ENCODE results near the gene SEMA7A.
"Not testable (repeated sequence)": the region's sequence is repeated elsewhere in the genome, so short reads cannot be mapped to it uniquely, and the experiment has no call there.

Gene SEMA7A

DNA sequence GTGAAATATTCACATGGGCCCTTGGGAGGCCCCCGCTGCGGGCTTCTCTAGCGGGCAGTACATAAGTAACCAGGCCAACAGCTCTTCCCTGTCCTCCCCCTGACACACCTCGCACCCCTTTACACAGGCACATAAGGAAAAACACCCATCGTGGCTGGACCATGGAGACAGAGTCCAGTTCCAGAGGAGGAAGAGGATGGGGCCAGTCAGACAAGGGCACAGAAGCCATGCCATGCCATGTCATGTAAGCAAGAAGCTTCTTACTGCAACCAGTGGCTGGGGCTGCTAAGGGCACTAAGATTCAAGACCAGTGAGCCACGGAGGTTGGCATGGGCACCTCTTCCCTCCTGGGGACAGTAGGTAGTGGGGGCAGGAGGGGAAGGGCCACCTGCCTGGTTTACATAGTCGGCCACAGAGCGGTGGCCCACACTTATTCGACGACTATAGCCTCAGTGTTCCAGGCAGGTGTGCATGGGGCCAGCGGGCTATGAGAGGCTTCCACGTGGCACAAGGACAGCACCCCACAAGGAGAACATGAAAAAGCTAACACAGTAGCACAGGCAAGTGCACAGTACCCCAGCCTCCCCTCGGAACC lies 60.6 kb downstream of the SEMA7A start:
- DNase-seq (ENCODE audit: low read depth), result no peak

- DNase-seq (ENCODE audit: low read depth), result no peak
Measured at GRCh38 chr15:74370471-74370870, 63.3 kb downstream of the SEMA7A start.

DNA sequence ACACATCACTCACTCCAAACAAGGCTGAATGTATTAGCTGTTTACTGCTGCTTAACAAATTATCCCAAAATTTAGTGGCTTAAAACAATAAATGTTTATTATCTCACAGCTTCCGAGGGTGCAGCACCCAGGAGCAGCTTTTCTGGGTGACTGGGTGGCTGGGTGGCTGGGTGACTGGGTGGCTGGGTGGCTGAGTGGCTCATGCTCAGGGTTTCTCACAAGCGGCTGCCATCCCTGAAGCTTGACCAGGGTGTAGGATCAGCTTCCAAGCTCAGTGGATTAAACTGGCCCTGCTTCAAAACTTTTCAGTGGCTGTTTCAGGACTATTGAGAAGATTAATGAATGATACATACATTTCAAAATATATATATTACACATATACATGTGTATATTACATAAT lies 64.0 kb downstream of the SEMA7A start:
- no peak for DNase-seq (ENCODE audit: low read depth)

DNA sequence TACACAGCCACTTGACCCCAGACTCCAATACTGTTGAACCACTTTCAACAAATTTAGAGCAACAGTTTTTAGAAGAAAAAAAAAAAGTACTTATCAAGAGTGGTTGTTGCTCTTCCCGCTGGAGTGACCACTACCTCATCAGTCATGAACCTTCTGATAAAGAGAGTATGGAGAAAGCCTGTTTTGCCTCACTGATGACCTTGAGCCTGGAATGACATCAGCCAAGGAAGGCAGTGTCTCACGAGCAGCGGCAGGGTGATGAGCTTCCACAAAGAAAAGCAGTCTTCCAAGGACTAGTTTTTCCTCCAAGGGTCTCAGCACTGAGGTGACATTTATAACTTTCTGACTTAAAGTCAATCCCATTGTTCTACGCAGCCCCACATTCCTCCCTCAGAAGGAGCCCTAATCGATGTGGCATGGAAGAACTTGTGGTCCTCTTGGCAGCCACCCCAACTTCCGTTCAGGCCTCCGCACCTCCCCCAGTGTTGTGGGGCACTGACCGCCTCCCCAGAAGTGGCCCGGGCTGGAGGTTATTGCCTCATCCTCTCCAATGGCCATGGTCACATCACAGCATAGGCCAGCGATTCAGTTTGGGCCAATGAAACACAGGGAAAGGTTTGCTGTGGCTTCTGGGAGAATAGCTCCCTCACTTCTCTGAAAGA lies 64.5 kb downstream of the SEMA7A start:
- no peak for DNase-seq (ENCODE audit: low read depth)

DNA sequence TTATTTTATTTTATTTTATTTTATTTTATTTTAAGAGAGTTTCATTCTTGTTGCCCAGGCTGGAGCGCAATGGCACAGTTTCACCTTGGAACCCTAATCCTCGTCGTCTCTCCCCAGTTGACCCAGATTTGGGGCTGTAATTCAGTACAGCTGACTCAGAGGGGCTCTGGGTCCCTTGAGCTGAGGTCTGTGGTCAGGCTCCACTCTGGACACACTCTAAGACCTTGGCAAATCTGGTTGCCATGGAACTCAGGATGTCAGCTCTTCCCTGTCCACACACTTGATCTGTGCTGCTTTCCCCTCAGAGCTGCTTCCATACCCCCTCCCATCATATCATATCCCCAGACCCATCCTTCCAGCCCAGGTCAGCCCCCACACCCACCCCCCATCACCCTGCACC lies 65.6 kb downstream of the SEMA7A start:
- DNase-seq (ENCODE audit: low read depth), result no peak

GRCh38 chr15:74367296-74367854 lies 66.4 kb downstream of the SEMA7A start, which contains the start of gene CYP11A1:
Gene CYP11A1 (minus strand): TSS chr15:74367646. CDS start chr15:74367585, 61 bp downstream.
- DNase-seq (ENCODE audit: low read depth), result no peak

GRCh38 chr15:74365598-74366445 lies 67.9 kb downstream of the SEMA7A start:
- DNase-seq (ENCODE audit: low read depth), result no peak

- no peak for DNase-seq (ENCODE audit: low read depth)
Measured at GRCh38 chr15:74364936-74365597, 68.7 kb downstream of the SEMA7A start.

DNA sequence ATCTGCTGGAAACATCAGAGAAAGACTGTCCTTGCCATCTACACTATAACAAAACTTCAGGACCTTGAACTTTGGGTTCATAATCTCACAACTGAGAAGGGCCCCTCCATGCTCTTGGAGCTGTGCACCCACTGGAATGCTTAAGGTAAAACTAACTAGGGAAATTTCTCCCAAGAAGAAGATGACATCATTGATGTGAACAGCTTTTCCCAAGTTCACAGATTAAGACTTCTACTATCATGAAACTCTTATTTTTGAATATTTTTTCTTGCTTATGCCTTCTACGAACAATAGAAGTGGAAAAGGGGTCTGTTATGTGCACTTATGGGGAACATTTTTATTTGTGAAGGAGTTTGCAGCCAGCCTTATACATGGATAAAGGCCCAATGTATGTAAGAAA lies 71.3 kb downstream of the SEMA7A start:
- DNase-seq (ENCODE audit: low read depth), result no peak

DNA sequence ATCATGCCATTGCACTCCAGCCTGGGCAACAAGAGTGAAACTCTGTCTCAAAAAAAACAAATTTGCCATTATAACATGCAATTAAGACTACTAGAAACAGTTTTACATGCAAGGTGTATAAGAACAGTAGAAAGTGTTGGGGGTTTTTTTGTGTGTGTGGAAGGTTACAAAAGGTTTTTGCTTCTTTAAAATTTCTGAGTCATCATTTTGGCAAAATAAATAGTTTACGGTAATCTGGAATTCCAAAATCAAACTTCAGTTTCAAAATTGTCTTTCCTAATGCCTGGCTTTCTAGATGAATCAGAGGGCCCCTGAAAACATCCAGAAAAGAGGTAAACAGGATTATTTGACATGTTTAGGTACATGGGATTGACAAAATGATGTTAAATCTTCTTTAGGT lies 72.9 kb downstream of the SEMA7A start:
- DNase-seq (ENCODE audit: low read depth), result not testable (repeated sequence)

DNA sequence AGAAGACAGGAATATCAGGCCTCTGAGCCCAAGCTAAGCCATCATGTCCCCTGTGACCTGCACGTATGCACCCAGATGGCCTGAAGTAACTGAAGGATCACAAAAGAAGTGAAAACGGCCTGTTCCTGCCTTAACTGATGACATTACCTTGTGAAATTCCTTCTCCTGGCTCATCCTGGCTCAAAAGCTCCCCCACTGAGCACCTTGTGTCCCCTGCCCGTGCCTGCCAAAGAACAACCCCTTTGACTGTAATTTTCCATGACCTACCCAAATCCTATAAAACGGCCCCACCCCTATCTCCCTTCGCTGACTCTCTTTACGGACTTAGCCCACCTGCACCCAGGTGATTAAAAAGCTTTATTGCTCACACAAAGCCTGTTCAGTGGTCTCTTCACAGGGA lies 74.4 kb downstream of the SEMA7A start:
- not testable (repeated sequence) for DNase-seq (ENCODE audit: low read depth)

Data from HS-27A (cell line).